IMR-90 (cell line): Measurements from ENCODE around the gene PIGBOS1. TPM values are rescaled to one million over a fixed set of nuclear protein-coding genes. Genes with fewer than 3 reads are reported as not detected.

Experiments
- ATAC-seq: fragments of 200-7000 bp; cut with Tn5 transposase; 2 replicates; pipeline ENCODE4 v1.9.1; 2020; ENCODE audit warnings: low read depth, mild to moderate bottlenecking, moderate library complexity
- BruUV-seq: library from RNA; stranded (reverse); fragments of 400-500 nt; replicated peaks from 2 replicates; lab custom pipeline; 2021; lab: Mats Ljungman, UMichigan
- CTCF ChIA-PET: fragments of 300-600 bp; formaldehyde crosslinking; extraction: SDS; loops from one replicate; lab custom pipeline; 2021; ENCODE audit warnings: antibody characterized with exemption; lab: Yijun Ruan, JAX
- POLR2A ChIA-PET: fragments of 300-600 bp; sonication (Branson Sonifier 250); formaldehyde crosslinking; loops from one replicate; lab custom pipeline; 2022; ENCODE audit warnings: antibody characterized with exemption; ENCODE audit not compliant: unreplicated experiment; lab: Charles Lee
- DNase-seq: peaks from one replicate; pipeline ENCODE4 v3.0.0; 2013
- H2AFZ ChIP-seq: replicated peaks from 2 replicates; pipeline ENCODE3; 2013; ENCODE audit warnings: low read length, mild to moderate bottlenecking; ENCODE audit not compliant: poor library complexity
- H2AK5ac ChIP-seq: 2 replicates; pipeline ENCODE4 v1.6.1; 2013; ENCODE audit warnings: low read depth, low read length, inconsistent platforms
- H2AK9ac ChIP-seq: replicated peaks from 2 replicates; pipeline ENCODE3; 2013; ENCODE audit warnings: mild to moderate bottlenecking, low read depth, low read length, moderate library complexity; ENCODE audit not compliant: poor library complexity
- H2BK120ac ChIP-seq: 2 replicates; pipeline ENCODE4 v1.6.1; 2013; ENCODE audit warnings: low read depth, low read length, inconsistent platforms
- H2BK15ac ChIP-seq: 3 replicates; pipeline ENCODE4 v1.6.1; 2013; ENCODE audit warnings: low read depth, low read length, inconsistent platforms
- H2BK20ac ChIP-seq: 2 replicates; pipeline ENCODE4 v1.6.1; 2013; ENCODE audit warnings: low read depth, mild to moderate bottlenecking, inconsistent platforms, low read length, moderate library complexity
- H2BK5ac ChIP-seq: 2 replicates; pipeline ENCODE4 v1.6.1; 2013; ENCODE audit warnings: mild to moderate bottlenecking, low read depth, low read length, inconsistent platforms; ENCODE audit not compliant: poor library complexity, severe bottlenecking
- H3K14ac ChIP-seq: replicated peaks from 2 replicates; pipeline ENCODE4 v1.6.1; 2013; ENCODE audit warnings: low read depth, low read length, inconsistent platforms
- H3K18ac ChIP-seq: 2 replicates; pipeline ENCODE4 v1.6.1; 2013; ENCODE audit warnings: low read depth, low read length, control low read depth
- H3K23ac ChIP-seq: 2 replicates; pipeline ENCODE4 v1.6.1; 2013; ENCODE audit warnings: low read depth, low read length, inconsistent platforms
- H3K27ac ChIP-seq: 2 replicates; pipeline ENCODE4 v1.5.1; 2013; ENCODE audit warnings: mild to moderate bottlenecking, control low read depth, low read length; ENCODE audit not compliant: insufficient read depth
- H3K27me3 ChIP-seq: 2 replicates; pipeline ENCODE4 v1.6.1; 2013; ENCODE audit warnings: low read length; ENCODE audit not compliant: control insufficient read depth, insufficient read depth
- H3K36me3 ChIP-seq: 2 replicates; pipeline ENCODE4 v1.6.1; 2013; ENCODE audit warnings: low read length, mixed read lengths; ENCODE audit not compliant: control insufficient read depth, insufficient read depth
- H3K4ac ChIP-seq: 2 replicates; pipeline ENCODE4 v1.6.1; 2013; ENCODE audit warnings: low read depth, low read length, inconsistent platforms
- H3K4me1 ChIP-seq: 2 replicates; pipeline ENCODE4 v1.6.1; 2013; ENCODE audit warnings: low read length, mixed read lengths; ENCODE audit not compliant: control insufficient read depth, insufficient read depth
- H3K4me2 ChIP-seq: 2 replicates; pipeline ENCODE4 v1.6.1; 2013; ENCODE audit warnings: low read depth, mild to moderate bottlenecking, control low read depth, low read length, moderate library complexity
- H3K4me3 ChIP-seq: 2 replicates; pipeline ENCODE4 v1.5.1; 2013; ENCODE audit warnings: low read depth, mild to moderate bottlenecking, control low read depth, low read length, moderate library complexity; ENCODE audit not compliant: insufficient read depth
- H3K56ac ChIP-seq: 2 replicates; pipeline ENCODE4 v1.6.1; 2013; ENCODE audit warnings: low read length, inconsistent platforms; ENCODE audit not compliant: insufficient read depth; ENCODE audit errors: extremely low read depth
- H3K79me1 ChIP-seq, 2 experiments: 2 replicates each; pipeline ENCODE4 v1.6.1; 2013; ENCODE audit warnings: low read length in 2 of 2, inconsistent platforms in 1 of 2, low read depth in 1 of 2
- H3K9ac ChIP-seq: 2 replicates; pipeline ENCODE4 v1.6.1; 2013; ENCODE audit warnings: low read depth, low read length, control low read depth
- H3K9me1 ChIP-seq: 2 replicates; pipeline ENCODE4 v1.6.1; 2013; ENCODE audit warnings: low read length, inconsistent platforms; ENCODE audit not compliant: insufficient read depth
- H3K9me3 ChIP-seq: 2 replicates; pipeline ENCODE4 v1.6.1; 2013; ENCODE audit warnings: low read length; ENCODE audit not compliant: control insufficient read depth, insufficient read depth
- H4K20me1 ChIP-seq: 2 replicates; pipeline ENCODE4 v1.6.1; 2013; ENCODE audit warnings: low read length, inconsistent platforms; ENCODE audit not compliant: insufficient read depth
- H4K5ac ChIP-seq: 2 replicates; pipeline ENCODE4 v1.6.1; 2013; ENCODE audit warnings: mild to moderate bottlenecking, low read depth, low read length, control low read depth
- H4K8ac ChIP-seq, 2 experiments: 2 replicates each; pipeline ENCODE4 v1.6.1; 2013; ENCODE audit warnings: low read depth in 2 of 2, low read length in 2 of 2, control low read depth in 1 of 2, inconsistent platforms in 1 of 2
- H4K91ac ChIP-seq: 2 replicates; pipeline ENCODE4 v1.6.1; 2013; ENCODE audit warnings: low read depth, low read length, inconsistent platforms; ENCODE audit not compliant: insufficient read depth
- MAFK ChIP-seq: IDR thresholded peaks from 2 replicates; pipeline ENCODE4 v1.6.1; 2012; ENCODE audit warnings: low read depth, low read length, improper control_type of control experiment
- RCOR1 ChIP-seq: IDR thresholded peaks from 2 replicates; pipeline ENCODE4 v1.6.1; 2012; ENCODE audit warnings: mild to moderate bottlenecking, low read length, improper control_type of control experiment; ENCODE audit not compliant: insufficient replicate concordance
- SMC3 ChIP-seq: fragments of 150-350 bp; IDR thresholded peaks from 2 replicates; pipeline ENCODE4 v1.6.1; 2016; ENCODE audit warnings: low read depth, mild to moderate bottlenecking, antibody characterized with exemption, low read length, moderate library complexity
- WGBS, 2 experiments: methylation state at CpG; one replicate each; pipeline versions ENCODE4 v1.1.5 to v1.1.7; 2013; ENCODE audit warnings: missing lambda C conversion rate in 2 of 2; ENCODE audit not compliant: insufficient read length in 1 of 2; ENCODE audit errors: extremely low coverage in 2 of 2; 5-methylcytosine and 5-hydroxymethylcytosine counted together
- dilution Hi-C: fragments of 300-500 bp; cut with HindIII; formaldehyde crosslinking; loops from one replicate; pipeline ENCODE4 v1.14.3; 2018; ENCODE audit warnings: low sequenced_read_pairs; ENCODE audit not compliant: unreplicated experiment
- in situ Hi-C: fragments of 300-500 bp; cut with MboI; formaldehyde crosslinking; loops from 3 replicates; pipeline ENCODE4 v1.14.3; 2019; ENCODE audit warnings: low sequenced_read_pairs, inconsistent platforms, mixed read lengths
- intact Hi-C: fragments of 100-400 bp; cut with micrococcal nuclease; formaldehyde crosslinking; loops from 2 replicates; pipeline ENCODE4 v1.10.0; 2022
- polyA plus RNA-seq, 3 experiments: library from polyadenylated mRNA; depleted of rRNA; stranded (reverse); fragments of >200 nt; gene quantifications; 2 replicates each; pipeline ENCODE4 v1.2.3, GENCODE V29; 2012; ENCODE audit warnings: low replicate concordance in 1 of 3
- total RNA-seq: library from RNA; depleted of rRNA; stranded (reverse); fragments of >200 nt; gene quantifications from 2 replicates; pipeline ENCODE4 v1.2.3, GENCODE V29; 2012
- TF ChIP-seq, protein P1 (sequence below): fragments of 150-350 bp; IDR thresholded peaks from 2 replicates; pipeline ENCODE4 v1.6.1; 2017; ENCODE audit warnings: mild to moderate bottlenecking, antibody characterized with exemption, low read length, low read depth
- TF ChIP-seq, protein P2 (sequence below): fragments of 150-350 bp; IDR thresholded peaks from 2 replicates; pipeline ENCODE4 v1.6.1; 2016; ENCODE audit warnings: low read depth, mild to moderate bottlenecking, low read length, moderate library complexity, borderline replicate concordance

Gene PIGBOS1
- total and polyA plus RNA-seq, 2 of the 4 experiments (the other 2 are of a cell fraction) = 11.7 to 12.7 TPM

DNA sequence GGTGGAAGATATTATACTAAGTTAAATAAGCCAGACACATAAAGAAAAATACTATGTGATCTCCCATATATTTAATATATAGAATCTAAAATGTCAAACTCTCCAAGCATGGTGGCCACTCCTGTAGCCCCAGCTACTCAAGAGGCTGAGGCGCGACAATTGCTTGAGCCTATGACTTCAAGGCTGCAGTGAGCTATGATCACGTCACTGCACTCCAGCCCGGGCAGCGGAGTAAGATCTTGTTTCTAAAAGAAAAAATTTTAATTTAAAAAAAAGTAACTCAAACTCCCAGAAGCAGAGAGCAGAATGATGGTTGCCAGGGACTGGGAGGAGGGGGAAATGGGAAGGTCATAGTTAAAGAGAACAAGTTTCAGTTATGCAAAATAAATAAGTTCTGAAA is 42.6 kb downstream of the PIGBOS1 start:
- H4K8ac ChIP-seq = no peak overlapping the region
- peaks cover 9% of the 10 kb centered on the region for H3K9me1 ChIP-seq
- in situ Hi-C loops = no loop called here
- H3K4ac ChIP-seq = no peak overlapping the region
- no TSS peak for BruUV-seq
- H3K14ac ChIP-seq = no peak overlapping the region
- H3K9me3 ChIP-seq = no peaks in the 10 kb centered on the region
- no peak overlapping the region for H3K23ac ChIP-seq
- WGBS, 2 experiments = no CpG with 5 or more reads among the region's 5 CpGs
- no peak overlapping the region for H2BK15ac ChIP-seq
- H2BK120ac ChIP-seq = no peak overlapping the region
- intact Hi-C loops = no loop called here
- H3K4me3 ChIP-seq = no peak overlapping the region
- H3K27ac ChIP-seq = no peak overlapping the region
- CTCF ChIA-PET = no interaction called here
- peaks cover 5% of the 10 kb centered on the region; the same call in 1 of the 2 replicates for H3K4me1 ChIP-seq
- H3K79me1 ChIP-seq = peaks cover 9 to 27% of the 10 kb centered on the region in 2 experiments; a peak in 3 of 4 replicates
- H4K5ac ChIP-seq = no peak overlapping the region
- no peak overlapping the region for H2BK5ac ChIP-seq
- no peak for ATAC-seq
- H4K91ac ChIP-seq = no peak overlapping the region
- no peak for TF ChIP-seq RCOR1
- no peak for TF ChIP-seq MAFK
- TF ChIP-seq, protein P1, sequence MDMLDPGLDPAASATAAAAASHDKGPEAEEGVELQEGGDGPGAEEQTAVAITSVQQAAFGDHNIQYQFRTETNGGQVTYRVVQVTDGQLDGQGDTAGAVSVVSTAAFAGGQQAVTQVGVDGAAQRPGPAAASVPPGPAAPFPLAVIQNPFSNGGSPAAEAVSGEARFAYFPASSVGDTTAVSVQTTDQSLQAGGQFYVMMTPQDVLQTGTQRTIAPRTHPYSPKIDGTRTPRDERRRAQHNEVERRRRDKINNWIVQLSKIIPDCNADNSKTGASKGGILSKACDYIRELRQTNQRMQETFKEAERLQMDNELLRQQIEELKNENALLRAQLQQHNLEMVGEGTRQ = no peak
- TF ChIP-seq SMC3 = no peak
- TF ChIP-seq, protein P2, sequence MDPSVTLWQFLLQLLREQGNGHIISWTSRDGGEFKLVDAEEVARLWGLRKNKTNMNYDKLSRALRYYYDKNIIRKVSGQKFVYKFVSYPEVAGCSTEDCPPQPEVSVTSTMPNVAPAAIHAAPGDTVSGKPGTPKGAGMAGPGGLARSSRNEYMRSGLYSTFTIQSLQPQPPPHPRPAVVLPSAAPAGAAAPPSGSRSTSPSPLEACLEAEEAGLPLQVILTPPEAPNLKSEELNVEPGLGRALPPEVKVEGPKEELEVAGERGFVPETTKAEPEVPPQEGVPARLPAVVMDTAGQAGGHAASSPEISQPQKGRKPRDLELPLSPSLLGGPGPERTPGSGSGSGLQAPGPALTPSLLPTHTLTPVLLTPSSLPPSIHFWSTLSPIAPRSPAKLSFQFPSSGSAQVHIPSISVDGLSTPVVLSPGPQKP = no peak
- no peak overlapping the region for H2AK9ac ChIP-seq
- H3K4me2 ChIP-seq = no peak overlapping the region
- H3K36me3 ChIP-seq = no peaks in the 10 kb centered on the region
- no peaks in the 10 kb centered on the region for H3K27me3 ChIP-seq
- H3K18ac ChIP-seq = no peak overlapping the region
- H3K56ac ChIP-seq = no peak overlapping the region
- peaks cover 10% of the 10 kb centered on the region; the same call in 1 of the 2 replicates for H4K20me1 ChIP-seq
- H3K9ac ChIP-seq = no peak overlapping the region
- POLR2A ChIA-PET = no interaction called here
- DNase-seq = no peak
- H2BK20ac ChIP-seq = no peak overlapping the region
- dilution Hi-C loops = no loop called here
- no peak overlapping the region for H2AFZ ChIP-seq
- H2AK5ac ChIP-seq = no peak overlapping the region
